ENCODE measurements around the gene AKAP1.

AKAP1 gene

DNA sequence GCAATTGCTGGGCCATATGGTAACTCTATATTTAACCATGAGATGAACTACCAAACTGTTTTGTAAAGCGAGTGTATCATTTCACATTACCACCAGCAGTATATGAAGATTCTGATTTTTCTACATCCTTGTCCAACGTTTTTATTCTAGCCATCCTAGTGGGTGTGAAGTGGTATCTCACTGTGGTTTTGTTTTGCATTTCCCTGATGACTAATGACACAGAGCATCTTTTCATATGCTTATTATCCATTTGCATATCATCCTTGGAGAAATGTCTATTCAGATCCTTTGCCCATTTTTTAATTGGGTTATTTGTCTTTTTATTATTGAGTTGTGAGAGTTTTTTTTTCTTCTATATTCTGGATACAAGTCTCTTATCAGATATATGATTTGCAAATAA lies 83.6 kb downstream of the AKAP1 start:
- no peak for DNase-seq (ENCODE audit: low read depth)

DNA sequence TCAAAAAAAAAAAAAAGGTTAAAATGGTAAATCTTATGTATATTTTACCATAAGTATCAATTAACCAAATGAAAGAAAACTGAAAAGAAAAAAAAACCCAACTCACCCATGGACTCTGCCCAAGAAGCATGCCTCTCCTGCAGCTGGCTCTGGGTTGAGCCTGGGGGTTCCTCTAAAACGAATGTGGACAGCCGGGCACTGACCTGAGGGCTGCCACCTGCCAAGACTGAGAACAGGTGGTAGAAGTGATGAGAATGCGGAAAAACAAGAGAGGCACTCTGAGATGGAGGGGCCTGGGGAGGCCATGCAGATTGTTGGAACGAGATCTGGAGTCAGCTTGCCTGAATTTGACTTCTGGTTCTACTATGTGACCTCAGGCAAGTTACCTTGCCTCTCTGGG lies 85.8 kb downstream of the AKAP1 start:
- no peak for DNase-seq (ENCODE audit: low read depth)
